Measurements from ENCODE around the gene SLC28A1. TPM values are rescaled to one million over a fixed set of nuclear protein-coding genes. Genes with fewer than 3 reads are reported as not detected.
"Not testable (repeated sequence)": the region's sequence is repeated elsewhere in the genome, so short reads cannot be mapped to it uniquely, and the experiment has no call there.

The SLC28A1 gene
- total and polyA plus RNA-seq, 9 donors: 0.02 to 0.92 (median 0.18) TPM; not detected in 3

- intact Hi-C loops (cut with DNase I): no loop called here
Observed at GRCh38 chr15:84844964-84845363, 39.5 kb upstream of the SLC28A1 start.

GRCh38 chr15:84845631-84846030, 38.8 kb upstream of the SLC28A1 start:
- H3K9me3 ChIP-seq; H3K4me3 ChIP-seq; H3K4me1 ChIP-seq (ENCODE audit: insufficient read depth); H3K36me3 ChIP-seq; intact Hi-C loops (cut with DNase I); H3K27ac ChIP-seq; H3K27me3 ChIP-seq: not testable (repeated sequence)
- peak in 3 of 5 donors; percentile 27 to 56 (median 47) for DNase-seq
- TF ChIP-seq CTCF (IDR thresholded peaks at IDR 0.05): peak in 2 of 3 donors; percentile 27 to 48
- 70 to 80% (median 79%) methylated on average over 7 of the region's 7 CpGs for WGBS, 3 donors

More at GRCh38 chr15:84844964-84845363, 39.5 kb upstream of the SLC28A1 start:
- Histone ChIP-seq H3K4me1 (ENCODE audit: insufficient read depth) (no peaks in the 10 kb centered on the region), H3K36me3 (no peaks in the 10 kb centered on the region), H3K9me3 (no peaks in the 10 kb centered on the region), H3K4me3 (no peak overlapping the region), H3K27me3 (no peaks in the 10 kb centered on the region), H3K27ac (no peak overlapping the region)
- WGBS, 3 donors: 81 to 87% (median 86%) methylated on average over 2 of the region's 2 CpGs
- no peak for TF ChIP-seq CTCF (IDR thresholded peaks at IDR 0.05)
- TF ChIP-seq POLR2A (IDR thresholded peaks at IDR 0.05): no peak
- TF ChIP-seq EP300 (IDR thresholded peaks at IDR 0.05): no peak
- no peak for DNase-seq

DNA sequence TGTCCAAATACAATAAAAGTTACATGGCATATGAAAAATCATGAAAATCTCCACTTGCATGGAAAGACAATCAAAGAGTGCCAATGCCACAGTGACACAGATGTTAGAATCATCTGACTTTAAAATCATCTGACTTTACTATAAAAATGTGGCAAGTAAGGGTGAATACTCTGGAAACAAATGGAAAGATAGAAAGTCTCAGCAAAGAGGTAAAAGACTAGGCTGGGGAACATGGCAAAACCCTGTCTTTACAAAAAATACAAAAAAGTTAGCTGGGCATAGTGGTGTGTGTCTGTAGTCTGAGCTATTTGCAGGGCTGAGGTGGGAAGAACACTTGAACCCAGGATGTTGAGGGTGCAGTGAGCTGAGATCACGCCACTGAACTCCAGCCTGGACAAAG, 38.2 kb upstream of the SLC28A1 start:
- DNase-seq: no peak
- Histone ChIP-seq H3K27me3 (no peaks in the 10 kb centered on the region), H3K36me3 (no peaks in the 10 kb centered on the region), H3K4me3 (no peak overlapping the region), H3K4me1 (ENCODE audit: insufficient read depth) (no peaks in the 10 kb centered on the region), H3K27ac (no peak overlapping the region), H3K9me3 (no peaks in the 10 kb centered on the region)
- TF ChIP-seq POLR2A (IDR thresholded peaks at IDR 0.05) (no peak), EP300 (IDR thresholded peaks at IDR 0.05) (no peak), CTCF (IDR thresholded peaks at IDR 0.05) (no peak)
- intact Hi-C loops (cut with DNase I): no loop called here
- WGBS, 3 donors: 96 to 97% (median 96%) methylated on average over 1 of the region's 1 CpG

DNA sequence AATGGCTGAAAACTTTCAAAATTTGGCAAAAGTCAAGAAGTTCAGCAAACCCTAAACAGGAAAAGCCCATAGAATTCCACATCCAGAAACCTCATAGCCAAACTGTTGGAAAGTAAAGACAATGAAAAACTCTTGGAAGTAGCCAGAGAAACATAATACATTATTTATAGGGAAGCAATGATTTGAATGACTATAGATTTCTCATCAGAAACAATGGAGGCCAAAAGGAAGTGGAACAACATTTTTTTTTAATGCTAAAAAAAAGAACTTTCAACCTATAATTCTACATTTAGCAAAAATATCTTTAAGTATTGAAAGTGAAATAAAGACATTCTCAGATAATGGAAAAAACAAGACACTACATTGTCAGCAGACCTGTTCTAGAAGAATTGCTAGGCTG, 37.1 kb upstream of the SLC28A1 start:
- intact Hi-C loops (cut with DNase I): no loop called here

More for the DNA sequence above, 37.1 kb upstream of the SLC28A1 start:
- TF ChIP-seq CTCF (IDR thresholded peaks at IDR 0.05): no peak
- no peak for TF ChIP-seq EP300 (IDR thresholded peaks at IDR 0.05)
- no peak for TF ChIP-seq POLR2A (IDR thresholded peaks at IDR 0.05)
- DNase-seq: no peak
- Histone ChIP-seq H3K27ac (no peak overlapping the region), H3K4me3 (no peak overlapping the region), H3K36me3 (no peaks in the 10 kb centered on the region), H3K4me1 (ENCODE audit: insufficient read depth) (no peaks in the 10 kb centered on the region), H3K27me3 (no peaks in the 10 kb centered on the region), H3K9me3 (no peaks in the 10 kb centered on the region)

Data from ovary (tissue), 9 donors.